Stimulated activated CD8-positive, alpha-beta memory T cell treated with anti-CD3 and anti-CD28 coated beads, Interleukin-2, amount 100 ng/mL, for 48 hours (primary cell): ENCODE data around the gene DCAF5.
"Not testable (repeated sequence)": the region's sequence is repeated elsewhere in the genome, so short reads cannot be mapped to it uniquely, and the experiment has no call there.

Experiments used
- DNase-seq, 2 donors: peaks; one replicate each; pipeline ENCODE4 v3.0.0-alpha.2; 2020; ENCODE audit warnings: low read depth in 2 of 2

The DCAF5 gene

GRCh38 chr14:69043596-69044260, 109.2 kb downstream of the DCAF5 start:
- no peak for DNase-seq

- DNase-seq, result no peak
Measured at GRCh38 chr14:69042787-69043444, 110.0 kb downstream of the DCAF5 start.

DNA sequence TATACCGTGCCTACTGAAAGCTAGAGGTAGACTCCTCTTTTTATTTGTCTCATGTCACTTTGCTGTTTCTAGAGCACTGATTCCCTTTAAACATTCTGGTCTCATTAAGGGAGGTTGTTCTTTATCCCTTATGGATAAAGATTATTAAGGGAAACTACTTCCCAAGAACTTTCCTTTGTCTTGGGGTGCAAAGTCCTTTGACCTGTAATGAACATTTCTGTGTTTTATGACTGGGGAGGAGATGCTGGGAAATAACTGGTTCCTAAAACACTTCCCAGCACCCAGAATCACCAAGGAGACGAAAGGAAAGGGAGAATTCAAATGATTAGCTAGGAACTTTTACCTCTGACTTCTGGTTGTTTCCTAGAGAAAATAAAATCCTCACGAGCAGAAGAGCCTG, 110.6 kb downstream of the DCAF5 start:
- no peak for DNase-seq

- no peak for DNase-seq
Measured at GRCh38 chr14:69041783-69042182, 111.1 kb downstream of the DCAF5 start.

- no peak for DNase-seq
Measured at GRCh38 chr14:69040353-69040752, 112.6 kb downstream of the DCAF5 start.

- DNase-seq, result no peak
Measured at GRCh38 chr14:69039288-69039628, 113.7 kb downstream of the DCAF5 start.

DNA sequence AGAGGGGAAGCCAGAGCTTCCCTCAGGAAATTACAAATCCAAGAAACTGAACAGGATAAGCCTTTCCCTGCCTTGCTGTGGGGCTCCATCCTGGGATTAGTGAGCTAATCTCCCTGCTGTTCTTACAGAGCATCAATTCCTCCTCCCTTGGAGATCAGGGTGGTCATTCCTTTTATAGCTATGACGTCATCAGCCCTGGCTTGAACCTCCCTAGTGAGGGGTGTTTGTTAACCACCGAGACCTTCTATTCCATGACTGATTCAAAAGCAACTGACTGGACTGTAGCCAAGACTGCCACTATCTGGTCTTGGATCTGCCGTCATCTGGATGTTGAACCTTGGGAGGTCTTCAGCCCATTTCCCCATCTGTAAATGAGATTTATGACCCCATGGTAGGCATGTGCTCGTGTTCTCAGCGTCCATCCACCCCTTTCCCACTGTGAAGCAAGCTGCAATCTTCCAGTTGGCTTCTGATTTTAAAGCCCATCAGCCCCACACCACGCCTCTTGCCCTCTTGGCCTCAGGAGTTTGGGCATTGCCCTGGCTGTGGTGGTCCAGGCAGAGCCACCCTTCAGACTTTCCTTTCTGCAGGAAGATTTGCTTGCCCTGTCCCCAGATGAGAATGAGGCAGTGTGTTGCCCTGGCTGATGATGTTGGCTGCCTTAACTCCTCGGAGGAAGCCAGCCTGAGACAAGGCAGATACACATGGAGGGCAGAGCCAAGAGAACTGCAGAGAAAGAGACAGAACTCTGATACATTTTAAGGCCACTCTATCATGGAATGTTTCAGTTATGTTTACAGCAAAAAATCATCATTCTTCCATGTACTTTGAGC, 114.2 kb downstream of the DCAF5 start:
- no peak for DNase-seq

DNA sequence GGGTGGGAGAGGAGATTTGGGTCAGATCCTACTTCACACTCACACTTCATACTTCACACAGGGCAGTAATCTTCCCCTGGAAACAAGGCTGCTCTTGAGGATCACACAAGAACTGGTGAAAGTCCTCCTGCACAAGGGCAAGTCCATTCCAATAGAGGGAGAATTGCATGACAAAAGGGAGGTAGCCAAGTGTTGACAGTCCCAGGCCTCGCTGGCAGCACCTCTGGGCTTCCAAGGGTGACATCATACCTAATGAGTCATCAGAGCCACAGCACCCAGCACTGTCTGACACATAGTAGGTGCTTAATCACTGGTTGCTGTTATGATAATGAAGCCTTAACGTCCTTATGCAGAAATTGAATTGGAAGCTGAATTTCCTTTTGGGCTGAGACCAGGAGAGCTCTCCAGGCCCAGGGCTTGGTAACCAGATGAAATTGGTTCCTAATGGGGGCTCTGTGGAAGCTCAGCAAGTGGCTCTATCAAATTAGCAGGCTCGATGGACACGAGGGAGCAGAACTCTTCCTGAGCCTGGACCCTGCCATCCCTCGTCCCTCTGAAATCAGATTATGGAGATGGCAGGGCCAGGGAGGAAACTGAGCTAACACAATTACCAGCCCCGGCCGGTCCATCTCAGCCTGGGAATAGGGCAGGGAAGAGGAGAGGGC, 115.0 kb downstream of the DCAF5 start:
- DNase-seq, result no peak

DNA sequence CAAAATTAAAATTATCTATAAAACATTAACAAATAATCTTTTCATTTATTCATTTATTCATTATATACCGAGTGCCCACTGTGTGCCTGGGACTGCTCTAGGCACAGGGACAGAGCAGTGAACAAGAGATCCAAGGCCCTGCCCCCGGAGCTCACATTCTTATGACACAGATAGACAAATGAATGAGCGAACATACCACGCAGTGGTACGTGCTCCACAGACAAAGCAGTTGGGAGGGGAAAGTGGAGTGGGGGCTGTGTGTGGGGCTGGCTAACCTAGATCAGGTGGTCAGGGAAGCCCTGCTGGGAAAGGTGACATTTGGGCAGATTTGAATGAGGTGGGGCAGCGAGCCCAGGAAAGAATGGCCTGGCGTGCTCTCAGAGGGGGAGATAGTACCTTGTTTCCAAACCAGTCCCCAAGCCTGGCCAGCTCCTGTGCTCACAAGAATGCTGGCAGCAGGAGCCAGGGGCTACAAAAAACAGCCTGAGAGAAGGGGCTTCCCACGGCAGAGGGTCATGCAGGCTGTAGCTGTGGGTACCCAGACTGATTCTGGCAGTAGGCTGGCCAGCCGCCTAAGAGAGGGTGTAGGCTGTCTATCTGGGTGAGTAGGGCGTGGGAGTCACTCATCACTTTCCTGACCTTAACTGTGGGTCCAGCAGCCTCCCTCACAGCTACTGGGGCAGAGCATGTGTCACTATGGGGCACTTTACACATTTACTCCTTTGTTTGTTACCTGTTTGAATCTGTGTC, 116.0 kb downstream of the DCAF5 start:
- no peak for DNase-seq

- DNase-seq, result no peak
Measured at GRCh38 chr14:69034612-69035262, 118.2 kb downstream of the DCAF5 start.

- no peak for DNase-seq
Measured at GRCh38 chr14:69027242-69027913, 125.5 kb downstream of the DCAF5 start.

GRCh38 chr14:69023035-69023434, 129.9 kb downstream of the DCAF5 start:
- DNase-seq, result no peak

DNA sequence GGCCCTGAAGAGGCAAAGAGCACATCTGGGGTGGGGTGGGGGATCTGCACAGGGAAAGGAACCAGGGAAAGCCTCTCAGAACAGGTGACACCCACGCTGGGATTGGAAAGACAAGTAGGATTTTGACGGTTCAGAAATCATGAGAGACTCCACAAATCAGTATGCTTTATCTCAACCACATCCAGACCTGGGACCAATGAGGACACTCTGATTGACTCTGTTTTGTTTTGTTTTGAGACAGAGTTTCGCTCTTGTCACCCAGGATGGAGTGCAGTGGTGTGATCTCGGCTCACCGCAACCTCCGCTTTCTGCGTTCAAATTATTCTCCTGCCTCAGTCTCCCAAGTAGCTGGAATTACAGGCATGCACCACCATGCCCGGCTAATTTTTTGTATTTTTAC, 130.8 kb downstream of the DCAF5 start:
- not testable (repeated sequence) for DNase-seq

DNA sequence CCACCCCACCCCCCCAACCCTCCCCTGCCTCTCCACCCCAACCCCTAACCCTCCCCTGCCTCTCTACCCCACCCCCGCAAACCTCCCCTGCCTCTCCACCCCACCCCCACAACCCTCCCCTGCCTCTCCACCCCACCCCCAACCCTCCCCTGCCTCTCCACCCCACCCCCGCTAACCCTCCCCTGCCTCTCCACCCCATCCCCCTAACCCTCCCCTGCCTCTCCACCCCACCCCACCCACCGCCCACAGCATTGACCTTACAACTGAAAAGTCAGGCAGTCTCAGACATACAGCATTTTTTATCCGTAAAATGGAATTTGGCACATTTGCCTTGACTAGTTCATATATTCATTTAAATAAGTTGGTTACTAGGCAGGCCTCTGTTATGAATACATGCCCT, 135.2 kb downstream of the DCAF5 start:
- no peak for DNase-seq

GRCh38 chr14:69014829-69015259, 138.1 kb downstream of the DCAF5 start:
- DNase-seq, result no peak

GRCh38 chr14:69013943-69014782, 138.8 kb downstream of the DCAF5 start:
- DNase-seq, result no peak

- no peak for DNase-seq
Measured at GRCh38 chr14:69012256-69012953, 140.5 kb downstream of the DCAF5 start.

DNA sequence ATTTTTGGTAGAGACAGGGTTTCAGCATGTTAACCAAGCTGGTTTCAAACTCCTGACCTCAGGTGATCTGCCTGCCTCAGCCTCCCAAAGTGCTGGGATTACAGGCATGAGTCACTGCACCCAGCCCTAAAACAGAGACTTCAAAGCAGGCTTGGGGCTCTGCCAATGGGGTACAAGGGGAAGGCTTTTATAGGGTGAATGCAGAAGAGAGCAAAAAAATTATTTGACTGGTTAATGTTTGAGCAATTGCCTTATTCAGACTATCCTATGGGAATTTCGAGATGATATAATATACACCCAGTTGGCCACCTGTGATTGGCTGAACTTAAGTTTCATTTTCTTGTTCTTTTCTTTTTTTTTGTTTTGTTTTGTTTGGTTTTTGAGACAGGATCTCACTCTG, 142.3 kb downstream of the DCAF5 start:
- no peak for DNase-seq

GRCh38 chr14:69008421-69008884, 144.5 kb downstream of the DCAF5 start:
- DNase-seq, result no peak
